ENCODE measurements around the gene SLC9A9.

The SLC9A9 gene

GRCh38 chr3:143559296-143559695 is 289.0 kb downstream of the SLC9A9 start:
- Histone ChIP-seq H3K27ac (ENCODE audit: low read length) (no peak overlapping the region), H2AFZ (ENCODE audit: low read length) (no peak overlapping the region), H3K4me2 (ENCODE audit: low read depth, low read length) (no peak overlapping the region), H3K79me2 (ENCODE audit: low read length) (no peaks in the 10 kb centered on the region), H3K27me3 (replicated peaks; ENCODE audit: insufficient read depth, low read length) (no peaks in the 10 kb centered on the region), H3K4me1 (ENCODE audit: low read length) (no peaks in the 10 kb centered on the region), H3K9ac (ENCODE audit: low read length) (no peak overlapping the region), H3K36me3 (replicated peaks; ENCODE audit: insufficient read depth, low read length) (no peaks in the 10 kb centered on the region), H4K20me1 (ENCODE audit: insufficient read depth, low read length) (no peaks in the 10 kb centered on the region), H3K9me2 (replicated peaks; ENCODE audit: insufficient read depth, low read length) (no peaks in the 10 kb centered on the region), H3K9me3 (replicated peaks; ENCODE audit: insufficient read depth, low read length) (no peaks in the 10 kb centered on the region), H3F3A (ENCODE audit: insufficient read depth, low read length) (no peaks in the 10 kb centered on the region), H3K4me3 (ENCODE audit: low read length) (no peak overlapping the region)
- no peak for DNase-seq
- TF ChIP-seq CTCF (IDR thresholded peaks at IDR 0.05; ENCODE audit: low read length) (no peak), EZH2 (optimal IDR thresholded peaks at IDR 0.05; ENCODE audit: low read depth, low read length) (no peak), EZH2phosphoT487 (IDR thresholded peaks at IDR 0.05; ENCODE audit: low read length) (no peak)

DNA sequence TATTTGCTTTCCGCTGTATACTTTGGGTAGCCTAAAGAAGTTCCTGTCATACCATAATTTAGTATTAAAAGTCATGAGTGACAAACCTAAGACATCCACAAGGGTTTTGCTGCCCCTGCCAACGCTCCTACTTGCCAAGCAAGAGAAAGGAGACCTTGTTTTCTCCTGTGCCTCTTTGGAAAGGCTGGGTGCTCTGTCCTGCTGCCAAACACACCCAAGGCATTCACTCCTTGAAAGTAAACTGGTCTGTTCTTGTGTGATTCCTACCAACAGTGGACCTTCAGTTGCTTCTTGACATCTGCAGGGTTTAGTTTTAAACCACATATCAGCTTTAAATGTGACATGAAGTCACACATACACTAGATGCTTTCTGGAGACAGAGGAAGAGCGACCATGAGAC is 295.4 kb downstream of the SLC9A9 start:
- Histone ChIP-seq H4K20me1 (ENCODE audit: insufficient read depth, low read length) (no peaks in the 10 kb centered on the region), H3K27ac (ENCODE audit: low read length) (no peak overlapping the region), H3K4me1 (ENCODE audit: low read length) (no peaks in the 10 kb centered on the region), H2AFZ (ENCODE audit: low read length) (no peak overlapping the region), H3K79me2 (ENCODE audit: low read length) (no peaks in the 10 kb centered on the region), H3K9me3 (replicated peaks; ENCODE audit: insufficient read depth, low read length) (no peaks in the 10 kb centered on the region), H3F3A (ENCODE audit: insufficient read depth, low read length) (no peaks in the 10 kb centered on the region), H3K36me3 (replicated peaks; ENCODE audit: insufficient read depth, low read length) (no peaks in the 10 kb centered on the region), H3K9ac (ENCODE audit: low read length) (no peak overlapping the region), H3K27me3 (replicated peaks; ENCODE audit: insufficient read depth, low read length) (no peaks in the 10 kb centered on the region), H3K4me3 (ENCODE audit: low read length) (no peak overlapping the region), H3K9me2 (replicated peaks; ENCODE audit: insufficient read depth, low read length) (no peaks in the 10 kb centered on the region), H3K4me2 (ENCODE audit: low read depth, low read length) (no peak overlapping the region)
- no peak for DNase-seq
- TF ChIP-seq CTCF (IDR thresholded peaks at IDR 0.05; ENCODE audit: low read length) = no peak
- no peak for TF ChIP-seq EZH2phosphoT487 (IDR thresholded peaks at IDR 0.05; ENCODE audit: low read length)
- no peak for TF ChIP-seq EZH2 (optimal IDR thresholded peaks at IDR 0.05; ENCODE audit: low read depth, low read length)

DNA sequence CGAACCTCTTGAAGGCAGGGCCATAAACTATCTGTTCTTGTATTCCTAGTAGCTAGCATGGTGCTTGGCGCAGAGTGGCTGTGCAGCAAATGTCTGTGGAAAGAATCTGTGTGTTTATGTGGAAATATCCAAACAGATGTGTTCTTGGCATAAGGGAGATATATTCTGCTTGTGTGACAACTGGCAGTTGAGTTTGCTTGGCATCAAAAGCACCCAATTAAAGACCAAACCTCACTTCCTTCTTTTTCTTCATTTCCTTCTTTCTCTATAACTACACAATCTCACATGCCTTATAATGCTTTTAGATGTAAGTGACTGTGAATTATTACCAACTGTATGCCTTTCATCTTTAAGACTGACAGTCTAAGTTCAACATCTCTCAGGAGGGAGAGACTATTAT is 296.5 kb downstream of the SLC9A9 start:
- Histone ChIP-seq H3K4me2 (ENCODE audit: low read depth, low read length) (no peak overlapping the region), H3K4me3 (ENCODE audit: low read length) (no peak overlapping the region), H3K36me3 (replicated peaks; ENCODE audit: insufficient read depth, low read length) (no peaks in the 10 kb centered on the region), H4K20me1 (ENCODE audit: insufficient read depth, low read length) (no peaks in the 10 kb centered on the region), H3K9me3 (replicated peaks; ENCODE audit: insufficient read depth, low read length) (no peaks in the 10 kb centered on the region), H3K9ac (ENCODE audit: low read length) (no peak overlapping the region), H3F3A (ENCODE audit: insufficient read depth, low read length) (no peaks in the 10 kb centered on the region), H3K79me2 (ENCODE audit: low read length) (no peaks in the 10 kb centered on the region), H3K4me1 (ENCODE audit: low read length) (no peaks in the 10 kb centered on the region), H2AFZ (ENCODE audit: low read length) (no peak overlapping the region), H3K27ac (ENCODE audit: low read length) (no peak overlapping the region), H3K27me3 (replicated peaks; ENCODE audit: insufficient read depth, low read length) (no peaks in the 10 kb centered on the region), H3K9me2 (replicated peaks; ENCODE audit: insufficient read depth, low read length) (no peaks in the 10 kb centered on the region)
- DNase-seq = no peak
- TF ChIP-seq EZH2phosphoT487 (IDR thresholded peaks at IDR 0.05; ENCODE audit: low read length) (no peak), CTCF (IDR thresholded peaks at IDR 0.05; ENCODE audit: low read length) (no peak), EZH2 (optimal IDR thresholded peaks at IDR 0.05; ENCODE audit: low read depth, low read length) (no peak)
